22Rv1 (cell line): Measurements from ENCODE around the gene CYP4V2.

Source experiments
- ZFX ChIP-seq: fragments of 450-650 bp; IDR thresholded peaks from 2 replicates; pipeline ENCODE4 v1.6.1; 2017; ENCODE audit warnings: antibody characterized with exemption, borderline replicate concordance
- TF ChIP-seq, protein P1 (sequence below): fragments of 450-650 bp; IDR thresholded peaks from 2 replicates; pipeline ENCODE4 v1.5.1; 2017; ENCODE audit warnings: mild to moderate bottlenecking

DNA sequence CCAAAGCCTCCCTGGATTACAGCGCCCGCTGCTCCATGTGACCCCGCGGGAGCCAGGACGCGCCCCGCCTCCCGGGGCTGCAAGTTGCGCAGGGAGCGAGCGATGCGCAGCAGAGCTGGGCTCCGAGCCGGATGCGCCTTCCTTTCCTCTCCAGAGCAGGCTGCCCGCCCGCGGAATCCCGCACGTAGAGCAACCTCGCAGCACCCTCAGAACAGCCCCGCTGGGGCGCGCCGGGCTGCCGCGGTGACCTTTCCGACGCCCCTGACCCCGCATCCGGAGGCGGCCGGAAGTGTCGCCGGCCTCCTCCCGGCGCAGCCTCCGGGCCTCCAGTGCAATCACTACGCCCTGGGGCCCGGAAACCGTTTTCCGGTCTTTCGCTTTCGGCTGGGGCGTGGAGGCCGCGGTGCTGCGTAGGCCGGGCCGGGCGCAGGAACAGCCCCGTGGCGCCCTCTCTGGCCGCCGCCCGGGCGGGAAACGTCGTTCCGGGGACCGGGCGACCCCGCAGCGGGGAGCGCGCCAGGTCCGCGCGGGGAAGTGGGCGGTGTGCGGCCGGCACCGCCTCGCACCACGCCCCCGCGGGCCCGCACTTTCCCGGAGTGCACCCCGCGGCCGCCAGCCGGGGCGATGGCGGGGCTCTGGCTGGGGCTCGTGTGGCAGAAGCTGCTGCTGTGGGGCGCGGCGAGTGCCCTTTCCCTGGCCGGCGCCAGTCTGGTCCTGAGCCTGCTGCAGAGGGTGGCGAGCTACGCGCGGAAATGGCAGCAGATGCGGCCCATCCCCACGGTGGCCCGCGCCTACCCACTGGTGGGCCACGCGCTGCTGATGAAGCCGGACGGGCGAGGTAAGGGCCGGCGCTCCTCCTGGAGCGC is at the start of gene CYP4V2:
- TF ChIP-seq, protein P1, sequence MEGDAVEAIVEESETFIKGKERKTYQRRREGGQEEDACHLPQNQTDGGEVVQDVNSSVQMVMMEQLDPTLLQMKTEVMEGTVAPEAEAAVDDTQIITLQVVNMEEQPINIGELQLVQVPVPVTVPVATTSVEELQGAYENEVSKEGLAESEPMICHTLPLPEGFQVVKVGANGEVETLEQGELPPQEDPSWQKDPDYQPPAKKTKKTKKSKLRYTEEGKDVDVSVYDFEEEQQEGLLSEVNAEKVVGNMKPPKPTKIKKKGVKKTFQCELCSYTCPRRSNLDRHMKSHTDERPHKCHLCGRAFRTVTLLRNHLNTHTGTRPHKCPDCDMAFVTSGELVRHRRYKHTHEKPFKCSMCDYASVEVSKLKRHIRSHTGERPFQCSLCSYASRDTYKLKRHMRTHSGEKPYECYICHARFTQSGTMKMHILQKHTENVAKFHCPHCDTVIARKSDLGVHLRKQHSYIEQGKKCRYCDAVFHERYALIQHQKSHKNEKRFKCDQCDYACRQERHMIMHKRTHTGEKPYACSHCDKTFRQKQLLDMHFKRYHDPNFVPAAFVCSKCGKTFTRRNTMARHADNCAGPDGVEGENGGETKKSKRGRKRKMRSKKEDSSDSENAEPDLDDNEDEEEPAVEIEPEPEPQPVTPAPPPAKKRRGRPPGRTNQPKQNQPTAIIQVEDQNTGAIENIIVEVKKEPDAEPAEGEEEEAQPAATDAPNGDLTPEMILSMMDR: peak; percentile 70
- no peak for TF ChIP-seq ZFX
